SK-N-SH treated with all-trans-retinoic acid at 6 μM for 48 hours (cell line): Measurements from ENCODE around the gene PTDSS2.

Experiments
- ATAC-seq: fragments of 200-7000 bp; cut with Tn5 transposase; 3 replicates; pipeline ENCODE4 v1.9.1; 2020; ENCODE audit warnings: mild to moderate bottlenecking, moderate library complexity
- ARNTL ChIP-seq: fragments of 450-650 bp; formaldehyde crosslinking; IDR thresholded peaks from 2 replicates; pipeline ENCODE4 v1.5.0; 2020; ENCODE audit warnings: low read depth, mild to moderate bottlenecking, moderate library complexity, borderline replicate concordance
- BACH2 ChIP-seq: fragments of 250-450 bp; sonication (Bioruptor Pico); IDR thresholded peaks from 2 replicates; pipeline ENCODE4 v1.9.0; 2021; ENCODE audit warnings: mild to moderate bottlenecking, borderline replicate concordance
- CREB5 ChIP-seq: fragments of 250-450 bp; sonication (Bioruptor Pico); IDR thresholded peaks from 2 replicates; pipeline ENCODE4 v1.5.1; 2020; ENCODE audit warnings: low read depth, mild to moderate bottlenecking, moderate library complexity
- CSDC2 ChIP-seq: fragments of 250-450 bp; sonication (Bioruptor Pico); IDR thresholded peaks from 2 replicates; pipeline ENCODE4 v1.5.0; 2020; ENCODE audit warnings: mild to moderate bottlenecking, moderate library complexity
- CSRNP3 ChIP-seq: fragments of 250-450 bp; sonication (Bioruptor Pico); IDR thresholded peaks from 2 replicates; pipeline ENCODE4 v1.5.1; 2021; ENCODE audit warnings: mild to moderate bottlenecking, moderate library complexity
- ESRRG ChIP-seq: fragments of 250-450 bp; sonication (Bioruptor Pico); IDR thresholded peaks from 2 replicates; pipeline ENCODE4 v1.6.1; 2021; ENCODE audit warnings: mild to moderate bottlenecking
- PATZ1 ChIP-seq: fragments of 250-450 bp; sonication (Bioruptor Pico); IDR thresholded peaks from 2 replicates; pipeline ENCODE4 v1.8.0; 2020; ENCODE audit warnings: mild to moderate bottlenecking, moderate library complexity, borderline replicate concordance
- POU6F1 ChIP-seq: fragments of 250-450 bp; sonication (Bioruptor Pico); IDR thresholded peaks from 2 replicates; pipeline ENCODE4 v1.8.0; 2021; ENCODE audit warnings: low read depth, mild to moderate bottlenecking, moderate library complexity, borderline replicate concordance
- PPARA ChIP-seq: fragments of 250-450 bp; sonication (Bioruptor Pico); IDR thresholded peaks from 2 replicates; pipeline ENCODE4 v1.5.0; 2020; ENCODE audit warnings: mild to moderate bottlenecking, borderline replicate concordance
- RARB ChIP-seq: fragments of 250-450 bp; sonication (Bioruptor Pico); IDR thresholded peaks from 2 replicates; pipeline ENCODE4 v1.8.0; 2021; ENCODE audit warnings: mild to moderate bottlenecking, moderate library complexity
- TCF4 ChIP-seq: fragments of 250-450 bp; sonication (Bioruptor Pico); IDR thresholded peaks from 2 replicates; pipeline ENCODE4 v1.8.0; 2021; ENCODE audit warnings: mild to moderate bottlenecking, moderate library complexity, borderline replicate concordance
- TSHZ2 ChIP-seq: fragments of 250-450 bp; sonication (Bioruptor Pico); IDR thresholded peaks from 2 replicates; pipeline ENCODE4 v1.5.0; 2020; ENCODE audit warnings: mild to moderate bottlenecking, moderate library complexity
- ZC3H10 ChIP-seq: fragments of 250-450 bp; sonication (Bioruptor Pico); IDR thresholded peaks from 2 replicates; pipeline ENCODE4 v1.5.1; 2021; ENCODE audit warnings: mild to moderate bottlenecking, moderate library complexity
- ZFP3 ChIP-seq: fragments of 250-450 bp; sonication (Bioruptor Pico); IDR thresholded peaks from 2 replicates; pipeline ENCODE4 v1.5.0; 2020; ENCODE audit warnings: mild to moderate bottlenecking, moderate library complexity
- ZNF565 ChIP-seq: fragments of 450-650 bp; formaldehyde crosslinking; conservative IDR thresholded peaks from 2 replicates; pipeline ENCODE4 v1.5.0; 2020; ENCODE audit warnings: low read depth, mild to moderate bottlenecking, moderate library complexity
- ZNF70 ChIP-seq: fragments of 450-650 bp; formaldehyde crosslinking; IDR thresholded peaks from 2 replicates; pipeline ENCODE4 v1.5.0; 2020; ENCODE audit warnings: mild to moderate bottlenecking, moderate library complexity

PTDSS2 gene

GRCh38 chr11:535519-536454, 85.7 kb downstream of the PTDSS2 start, which contains the start of gene HRAS:
Gene HRAS, minus strand, starts transcription at chr11:535576.
- ATAC-seq: peak; percentile 97
- TF ChIP-seq ARNTL (no peak), ZFP3 (CRISPR knock-in tag) (no peak), CSDC2 (CRISPR knock-in tag) (no peak), CSRNP3 (CRISPR knock-in tag) (no peak), TCF4 (CRISPR knock-in tag) (no peak), RARB (CRISPR knock-in tag) (no peak), PPARA (CRISPR knock-in tag) (no peak), POU6F1 (CRISPR knock-in tag) (no peak), PATZ1 (no peak)
- TF ChIP-seq, all 23 proteins: peak for 0

GRCh38 chr11:536841-537621, 87.0 kb downstream of the PTDSS2 start, which contains the start of gene LRRC56:
Gene LRRC56, plus strand, starts transcription at chr11:537527. Its CDS starts 3,158 bp downstream, at chr11:540685.
- TF ChIP-seq TCF4 (CRISPR knock-in tag) (no peak), ESRRG (CRISPR knock-in tag) (no peak), ZFP3 (CRISPR knock-in tag) (no peak)
- no peak for ATAC-seq

GRCh38 chr11:537622-538430, 87.7 kb downstream of the PTDSS2 start:
- ATAC-seq: no peak
- TF ChIP-seq ZNF565 (CRISPR knock-in tag) (no peak), ZC3H10 (CRISPR knock-in tag) (no peak), PATZ1 (no peak), ESRRG (CRISPR knock-in tag) (no peak), CREB5 (CRISPR knock-in tag) (no peak), TCF4 (CRISPR knock-in tag) (no peak), BACH2 (CRISPR knock-in tag) (no peak), PPARA (CRISPR knock-in tag) (no peak), ARNTL (no peak), ZNF70 (CRISPR knock-in tag) (no peak), TSHZ2 (no peak)
- TF ChIP-seq, all 23 proteins: peak for 0
